Body of pancreas (tissue), 4 donors: ENCODE results near the gene WASF3. TPM values are rescaled to one million over a fixed set of nuclear protein-coding genes. Genes with fewer than 3 reads are reported as not detected.

Experiments used
- ATAC-seq: fragments of 150-250 bp; one replicate; pipeline ENCODE4 v1.9.1; 2016
- DNase-seq, 4 donors: peaks; one replicate each; pipeline ENCODE4 v3.0.0-alpha.2; 2019
- H3K27ac ChIP-seq, 4 donors: fragments of 200-600 bp; sonication (generic); 1 replicate in 3 of 4; 2 replicates in 1 of 4; pipeline versions ENCODE4 v1.5.1 to v1.6.1; 2016 to 2019; ENCODE audit warnings: mild to moderate bottlenecking in 1 of 4, mixed read lengths in 1 of 4, moderate library complexity in 1 of 4
- H3K27me3 ChIP-seq, 2 donors: fragments of 200-600 bp; sonication (generic); one replicate each; pipeline ENCODE4 v1.6.0; 2016; ENCODE audit warnings: mild to moderate bottlenecking in 1 of 2
- H3K36me3 ChIP-seq, 2 donors: fragments of 200-600 bp; sonication (generic); replicated peaks in 1 of 2; 2 replicates each; pipeline ENCODE4 v1.5.1; 2016; ENCODE audit warnings: low read depth in 2 of 2; ENCODE audit not compliant: insufficient read depth in 1 of 2
- H3K4me1 ChIP-seq: fragments of 200-600 bp; sonication (generic); one replicate; pipeline ENCODE4 v1.6.0; 2016
- H3K4me3 ChIP-seq, 2 donors: fragments of 200-600 bp; sonication (generic); 1 replicate in 1 of 2; 2 replicates in 1 of 2; pipeline ENCODE4 v1.5.1; 2016 to 2019
- H3K9me3 ChIP-seq, 3 donors: fragments of 200-600 bp; sonication (generic); 1 replicate in 2 of 3; 2 replicates in 1 of 3; pipeline ENCODE4 v1.5.1; 2016
- POLR2A ChIP-seq, 3 donors: fragments of 450-650 bp; IDR thresholded peaks; one replicate each; pipeline ENCODE4 v1.6.1; 2016; ENCODE audit warnings: antibody characterized with exemption in 3 of 3, mild to moderate bottlenecking in 2 of 3
- WGBS, 2 donors: methylation state at CpG; one replicate each; pipeline ENCODE4 v1.1.5; 2017; 5-methylcytosine and 5-hydroxymethylcytosine counted together
- intact Hi-C: fragments of 100-400 bp; cut with DNase I; formaldehyde crosslinking; loops from one replicate; pipeline ENCODE4 v1.15.1; 2023
- total RNA-seq, 2 donors: library from RNA; depleted of rRNA; stranded (reverse); fragments of >200 nt; gene quantifications; one replicate each; pipeline ENCODE4 v1.1.0, GENCODE V29; 2016
- TF ChIP-seq, protein P1 (sequence below), 7 experiments: fragments of 450-650 bp in 4 of 7; fragments of 200-600 bp in 3 of 7; sonication (generic) in 3 of 7; IDR thresholded peaks; one replicate each; pipeline ENCODE4 v1.5.1; 2016 to 2019; ENCODE audit warnings: antibody characterized with exemption in 7 of 7

The WASF3 gene
- total RNA-seq, 2 donors from 2014 or later = 6.0 to 13.2 TPM

DNA sequence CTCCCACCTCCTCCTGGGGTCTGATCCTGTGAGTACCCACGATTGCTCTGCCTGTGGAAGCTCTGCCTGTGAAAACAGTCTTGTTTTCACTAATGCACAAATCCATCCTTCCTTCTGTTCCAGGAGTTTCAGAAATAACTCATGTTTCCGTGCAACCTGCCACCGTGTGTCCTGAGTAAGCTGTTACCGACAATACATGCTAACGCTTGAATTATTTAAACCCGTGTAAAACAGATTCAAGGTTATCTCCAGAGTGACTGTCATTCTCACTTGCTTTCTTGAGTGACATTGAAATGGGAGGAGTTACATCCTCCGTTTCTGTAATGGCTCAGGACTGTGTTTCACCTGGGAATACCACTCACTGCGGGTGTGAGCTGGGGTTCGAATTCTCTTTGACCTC is 178.2 kb downstream of the WASF3 start:
- intact Hi-C loops = no loop called here
- Histone ChIP-seq H3K4me1 (no peaks in the 10 kb centered on the region), H3K36me3 (no peaks in the 10 kb centered on the region), H3K4me3 (no peak overlapping the region), H3K27me3 (no peaks in the 10 kb centered on the region), H3K27ac (no peak overlapping the region), H3K9me3 (no peaks in the 10 kb centered on the region)
- no peak for ATAC-seq
- TF ChIP-seq, protein P1, sequence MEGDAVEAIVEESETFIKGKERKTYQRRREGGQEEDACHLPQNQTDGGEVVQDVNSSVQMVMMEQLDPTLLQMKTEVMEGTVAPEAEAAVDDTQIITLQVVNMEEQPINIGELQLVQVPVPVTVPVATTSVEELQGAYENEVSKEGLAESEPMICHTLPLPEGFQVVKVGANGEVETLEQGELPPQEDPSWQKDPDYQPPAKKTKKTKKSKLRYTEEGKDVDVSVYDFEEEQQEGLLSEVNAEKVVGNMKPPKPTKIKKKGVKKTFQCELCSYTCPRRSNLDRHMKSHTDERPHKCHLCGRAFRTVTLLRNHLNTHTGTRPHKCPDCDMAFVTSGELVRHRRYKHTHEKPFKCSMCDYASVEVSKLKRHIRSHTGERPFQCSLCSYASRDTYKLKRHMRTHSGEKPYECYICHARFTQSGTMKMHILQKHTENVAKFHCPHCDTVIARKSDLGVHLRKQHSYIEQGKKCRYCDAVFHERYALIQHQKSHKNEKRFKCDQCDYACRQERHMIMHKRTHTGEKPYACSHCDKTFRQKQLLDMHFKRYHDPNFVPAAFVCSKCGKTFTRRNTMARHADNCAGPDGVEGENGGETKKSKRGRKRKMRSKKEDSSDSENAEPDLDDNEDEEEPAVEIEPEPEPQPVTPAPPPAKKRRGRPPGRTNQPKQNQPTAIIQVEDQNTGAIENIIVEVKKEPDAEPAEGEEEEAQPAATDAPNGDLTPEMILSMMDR (IDR thresholded peaks at IDR 0.05) = no peak
- no peak for TF ChIP-seq POLR2A (IDR thresholded peaks at IDR 0.05)
- 46 to 56% methylated on average over 9 of the region's 9 CpGs for WGBS, 2 donors
- no peak for DNase-seq

Other genes with a start within 250 kb of the WASF3 start
- gene GPR12, start 203.1 kb downstream of the WASF3 start, total RNA-seq = not detected